ENCODE results near the gene ADARB2.
"Not testable (repeated sequence)": the region's sequence is repeated elsewhere in the genome, so short reads cannot be mapped to it uniquely, and the experiment has no call there.

The ADARB2 gene

GRCh38 chr10:1633783-1634182 lies 103.5 kb downstream of the ADARB2 start:
- DNase-seq, result no peak

DNA sequence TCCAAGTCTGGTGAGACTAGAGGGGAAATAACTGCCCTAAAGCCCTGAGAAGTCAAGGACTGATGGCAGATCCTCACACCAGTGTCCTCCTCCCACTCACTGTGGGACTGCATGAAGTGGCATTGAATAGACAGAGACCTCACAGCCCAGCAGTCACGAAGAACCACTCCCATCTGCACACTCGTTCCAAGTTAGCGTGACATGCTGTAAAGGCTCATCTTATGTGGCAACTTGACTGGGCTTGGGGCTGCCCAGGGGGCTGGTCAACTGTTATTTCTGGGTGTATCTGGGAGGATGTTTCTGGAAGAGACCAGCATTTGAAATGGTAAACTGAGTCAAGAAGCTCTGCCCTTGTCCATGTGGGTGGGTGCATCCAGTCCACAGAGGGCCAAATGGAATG lies 104.7 kb downstream of the ADARB2 start:
- DNase-seq, result no peak

DNA sequence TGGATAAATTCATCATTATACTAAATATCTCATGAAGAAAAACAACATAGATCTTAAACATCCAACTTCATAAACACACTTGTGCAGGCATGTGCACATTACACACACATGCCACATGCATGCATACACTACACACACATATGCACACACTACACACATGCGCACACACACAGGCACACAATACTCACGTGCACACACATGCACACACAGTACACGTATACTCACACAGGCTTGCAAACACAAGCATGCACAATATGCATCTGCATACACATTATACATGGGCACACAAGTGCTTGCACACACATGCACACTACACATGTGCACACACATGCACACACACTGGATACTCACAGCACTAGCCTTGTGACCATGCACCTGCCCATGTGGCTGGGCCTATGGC lies 105.2 kb downstream of the ADARB2 start:
- no peak for DNase-seq

GRCh38 chr10:1631282-1631681 lies 106.0 kb downstream of the ADARB2 start:
- DNase-seq, result no peak

DNA sequence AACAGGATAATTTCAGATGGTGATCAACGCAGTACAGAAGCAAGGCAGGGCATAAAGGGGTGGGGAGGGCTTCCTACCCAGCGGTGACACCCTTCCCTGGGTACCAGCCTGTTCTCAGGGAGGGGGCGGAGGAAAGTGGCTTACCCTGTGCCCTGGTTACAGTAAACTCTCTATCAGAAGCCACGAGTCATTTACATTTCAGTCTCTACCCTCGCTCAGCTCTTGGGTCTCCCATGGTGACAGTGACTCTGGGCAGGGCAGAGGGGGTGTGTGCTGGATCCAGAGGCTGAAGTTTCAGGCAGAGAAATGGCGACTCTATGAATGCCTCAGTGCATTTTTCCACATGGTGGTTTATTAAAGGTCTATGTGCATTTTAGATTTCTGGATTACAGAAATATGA lies 107.0 kb downstream of the ADARB2 start:
- DNase-seq, result no peak

GRCh38 chr10:1629326-1630198 lies 107.8 kb downstream of the ADARB2 start:
- no peak for DNase-seq

- DNase-seq, result no peak
These were observed 108.6 kb downstream of the ADARB2 start for GRCh38 chr10:1628757-1629156.

DNA sequence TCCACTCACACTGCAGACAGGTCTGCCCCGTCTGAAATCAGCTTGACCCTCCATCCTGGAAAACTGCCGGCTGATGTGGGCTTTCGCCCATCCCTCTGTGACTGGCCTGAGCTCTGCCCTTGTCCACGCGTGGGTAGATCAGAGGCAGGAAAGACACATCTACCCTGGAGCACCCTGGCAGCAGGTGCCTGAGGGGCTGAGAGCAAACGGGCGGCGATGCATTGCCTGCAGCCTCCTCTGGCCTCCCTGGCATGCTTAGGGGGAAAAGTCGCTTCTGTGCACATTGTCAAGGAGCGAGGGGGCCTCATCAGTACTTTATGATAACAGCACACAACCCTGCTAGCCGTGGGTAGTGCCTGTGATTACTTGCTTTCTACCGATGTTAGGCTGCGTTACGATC lies 109.4 kb downstream of the ADARB2 start:
- no peak for DNase-seq

DNA sequence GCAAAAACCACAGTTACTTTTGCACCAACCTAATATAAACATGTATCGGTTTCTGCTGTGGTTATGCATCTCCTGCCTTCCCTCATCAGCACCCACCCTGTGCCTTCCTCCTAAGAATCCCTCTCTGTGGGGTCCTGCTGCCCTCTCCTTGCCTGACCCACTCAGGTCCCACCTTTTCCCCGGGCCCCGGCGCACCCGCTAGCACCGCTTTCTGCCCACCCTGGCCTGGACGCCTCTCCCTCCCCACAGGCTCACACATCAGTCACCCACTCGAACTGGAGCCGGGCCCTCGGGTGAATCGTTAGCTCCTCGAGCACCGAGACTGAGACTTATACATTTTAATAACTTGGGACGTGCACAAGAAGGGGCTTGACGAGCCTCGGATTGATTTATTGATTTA lies 110.5 kb downstream of the ADARB2 start:
- DNase-seq, result no peak

GRCh38 chr10:1626410-1626809 lies 110.9 kb downstream of the ADARB2 start:
- no peak for DNase-seq

GRCh38 chr10:1625731-1626130 lies 111.6 kb downstream of the ADARB2 start:
- DNase-seq, result no peak

GRCh38 chr10:1625079-1625478 lies 112.2 kb downstream of the ADARB2 start:
- no peak for DNase-seq

DNA sequence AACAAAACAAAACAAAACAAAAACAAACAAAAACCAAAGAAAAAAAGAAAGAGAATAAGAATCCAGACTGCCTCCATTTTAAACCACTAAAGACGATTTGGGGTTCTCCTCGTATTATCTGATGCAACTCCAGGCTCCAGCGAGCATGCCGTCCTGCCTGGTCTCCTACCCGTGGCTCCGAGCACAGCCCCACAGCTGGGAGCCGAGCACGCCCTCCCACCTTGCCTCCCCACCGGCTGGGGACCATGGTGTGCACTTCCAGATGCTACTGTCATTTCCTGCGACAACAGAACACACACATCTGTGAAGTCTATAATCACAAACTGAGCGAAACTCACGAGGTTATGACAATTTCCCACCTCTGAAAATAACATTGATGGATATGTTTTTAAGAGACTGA lies 113.1 kb downstream of the ADARB2 start:
- no peak for DNase-seq

- no peak for DNase-seq
These were observed 116.5 kb downstream of the ADARB2 start for GRCh38 chr10:1620803-1621202.

DNA sequence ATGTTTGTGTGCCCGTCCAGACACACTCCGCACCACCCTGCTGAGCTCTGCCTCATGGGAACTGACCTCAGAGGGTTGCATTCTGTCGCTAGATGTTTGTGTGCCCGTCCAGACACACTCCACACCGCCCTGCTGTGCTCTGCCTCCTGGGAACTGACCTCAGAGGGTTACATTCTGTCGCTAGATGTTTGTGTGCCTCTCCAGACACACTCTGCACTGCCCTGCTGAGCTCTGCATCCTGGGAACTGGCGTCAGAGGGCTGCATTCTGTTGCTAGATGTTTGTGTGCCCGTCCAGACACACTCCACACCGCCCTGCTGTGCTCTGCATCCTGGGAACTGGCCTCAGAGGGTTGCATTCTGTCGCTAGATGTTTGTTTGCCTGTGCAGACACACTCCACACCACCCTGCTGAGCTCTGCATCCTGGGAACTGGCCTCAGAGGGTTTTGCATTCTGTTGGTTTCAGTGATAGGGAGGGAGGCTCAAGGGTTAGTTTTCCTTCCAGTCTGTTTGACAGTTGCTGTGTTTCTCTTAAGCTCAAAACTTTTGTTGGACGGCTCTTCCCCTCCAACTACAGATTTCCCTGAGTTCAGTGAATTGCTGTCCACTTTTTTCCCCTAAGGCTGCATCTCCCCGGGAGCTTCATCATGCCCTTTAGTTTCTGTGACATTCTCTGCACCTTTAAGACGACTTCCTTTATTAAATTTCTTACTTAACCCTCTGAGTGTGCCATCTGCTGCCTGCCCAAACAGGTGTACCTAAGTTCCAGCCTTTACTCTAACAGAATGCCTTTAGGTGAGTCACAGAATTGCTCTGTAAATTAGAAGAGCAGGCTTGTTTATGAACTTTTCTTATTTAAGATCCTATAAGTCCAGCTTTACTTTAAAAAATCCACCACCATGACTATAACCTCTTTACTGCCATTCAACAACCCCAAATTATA lies 119.7 kb downstream of the ADARB2 start:
- not testable (repeated sequence) for DNase-seq

GRCh38 chr10:1616701-1617100 lies 120.6 kb downstream of the ADARB2 start:
- DNase-seq, result not testable (repeated sequence)

DNA sequence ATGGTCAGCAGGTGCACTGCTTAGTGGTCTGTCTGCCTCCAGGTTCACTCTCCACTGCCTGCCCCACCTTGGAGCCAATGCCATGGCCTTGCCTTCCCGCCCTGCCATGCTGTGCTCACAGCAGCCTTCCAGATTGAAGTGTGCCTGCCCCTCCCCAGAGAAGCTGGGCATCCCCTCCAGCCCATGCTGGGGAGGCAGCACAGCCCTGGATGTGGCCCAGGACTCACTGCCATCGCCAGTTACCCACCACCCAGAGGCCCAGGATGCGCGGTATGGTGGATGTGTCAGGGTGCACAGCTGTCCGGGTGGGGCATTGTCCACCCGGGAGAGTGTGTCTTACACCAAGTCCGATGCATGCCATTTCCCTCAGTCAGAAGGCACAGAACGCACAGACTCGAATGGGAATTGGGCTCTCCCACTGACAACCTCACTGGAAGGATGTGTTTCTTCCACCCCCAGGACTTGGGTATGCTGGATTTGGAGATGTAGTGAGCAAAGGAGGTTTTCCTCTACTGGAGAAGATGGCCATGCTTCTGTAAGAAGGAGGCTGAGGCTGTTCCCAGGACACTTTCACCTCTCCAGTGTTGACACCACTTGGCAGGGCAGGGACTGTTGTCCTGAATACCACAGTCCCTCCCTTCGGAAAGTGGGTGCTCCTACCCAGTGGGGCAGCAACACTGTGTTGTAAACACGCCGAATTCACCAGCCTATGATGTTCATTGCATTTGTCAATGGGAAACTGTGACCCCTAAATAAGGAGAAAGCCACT lies 122.0 kb downstream of the ADARB2 start:
- no peak for DNase-seq

DNA sequence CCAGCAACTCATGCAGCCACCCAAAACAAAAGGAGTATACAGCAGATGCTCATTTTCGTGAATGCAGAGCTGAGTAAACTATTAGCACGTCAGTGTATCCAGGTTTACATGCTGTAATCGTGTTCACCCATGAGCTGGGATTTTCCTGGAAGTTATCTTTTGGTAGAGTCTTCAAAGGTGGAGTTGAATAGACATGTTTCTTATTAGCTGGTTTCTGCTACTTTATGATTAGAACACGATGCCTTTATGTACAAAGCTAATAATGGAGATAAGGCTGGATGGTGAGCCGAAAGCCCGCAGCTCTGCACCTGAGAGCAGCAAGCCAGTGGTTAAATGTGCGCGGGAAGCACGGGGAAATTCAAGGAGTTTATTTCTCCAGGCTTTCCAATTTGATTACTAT lies 123.8 kb downstream of the ADARB2 start:
- DNase-seq, result no peak

DNA sequence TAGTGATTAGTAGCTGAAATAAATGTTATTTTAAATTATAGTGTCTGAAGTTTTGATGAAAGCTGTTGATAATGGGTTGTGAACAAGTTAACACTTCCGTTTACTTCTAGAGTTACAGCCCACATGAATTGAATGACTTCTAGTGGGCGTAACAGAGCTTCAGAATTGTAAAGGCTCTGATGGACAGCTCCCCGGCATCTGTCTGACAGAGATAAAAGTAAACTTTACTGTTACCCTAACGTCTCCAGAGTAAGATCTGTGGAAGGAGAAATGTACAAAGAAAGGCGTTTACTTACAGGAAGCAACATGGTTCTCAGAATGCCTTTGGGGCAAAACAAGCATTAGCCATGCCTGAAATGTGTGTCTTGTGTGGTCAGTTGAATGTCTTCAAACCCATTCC lies 124.4 kb downstream of the ADARB2 start:
- DNase-seq, result no peak

GRCh38 chr10:1611936-1612550 lies 125.3 kb downstream of the ADARB2 start:
- no peak for DNase-seq

- DNase-seq, result no peak
These were observed 126.1 kb downstream of the ADARB2 start for GRCh38 chr10:1610986-1611770.

GRCh38 chr10:1609648-1609970 lies 127.7 kb downstream of the ADARB2 start:
- no peak for DNase-seq

Data from GF-D8 (cell line).